Right renal pelvis (tissue), 4 donors: ENCODE measurements around the gene NR2C2. TPM values are rescaled to one million over a fixed set of nuclear protein-coding genes. Genes with fewer than 3 reads are reported as not detected.
A peak's percentile ranks its signal among the peaks of the same experiment; 100 is the strongest.
"Not testable (repeated sequence)": the region's sequence is repeated elsewhere in the genome, so short reads cannot be mapped to it uniquely, and the experiment has no call there.

Source experiments
- DNase-seq, 4 donors: peaks; one replicate each; pipeline ENCODE4 v3.0.0-alpha.2; 2013; ENCODE audit warnings: low read depth in 4 of 4, low spot score in 3 of 4, missing footprints in 1 of 4
- polyA plus RNA-seq, 4 donors: library from polyadenylated mRNA; unstranded; fragments of 120-200 nt; gene quantifications; one replicate each; pipeline ENCODE4 v1.2.1, GENCODE V29; 2013; ENCODE audit not compliant: insufficient read length in 4 of 4

Gene NR2C2
- 10 to 100 TPM; 38.3 to 47.1 (median 41.1) TPM for polyA plus RNA-seq

GRCh38 chr3:14947100-14947885 lies at the start of gene NR2C2:
TSS of gene NR2C2 (plus strand) at chr3:14947583. CDS start at chr3:15003915, 56,332 bp downstream.
- DNase-seq, result peak; percentile 53 to 67 (median 62)

- DNase-seq, result no peak
Measured at GRCh38 chr3:14898929-14899328, 48.5 kb upstream of the NR2C2 start.

GRCh38 chr3:14899993-14900618 lies 47.3 kb upstream of the NR2C2 start:
- DNase-seq, result no peak

GRCh38 chr3:14900881-14901873 lies 46.2 kb upstream of the NR2C2 start:
- no peak for DNase-seq

GRCh38 chr3:14902719-14903118 lies 44.7 kb upstream of the NR2C2 start:
- DNase-seq, result peak in 2 of 4 donors; percentile 46 to 56

GRCh38 chr3:14903501-14903900 lies 43.9 kb upstream of the NR2C2 start:
- not testable (repeated sequence) for DNase-seq

GRCh38 chr3:14905055-14905657 lies 42.2 kb upstream of the NR2C2 start:
- no peak for DNase-seq

- no peak for DNase-seq
Measured at GRCh38 chr3:14906355-14906971, 40.9 kb upstream of the NR2C2 start.

- no peak for DNase-seq
Measured at GRCh38 chr3:14907043-14907966, 40.1 kb upstream of the NR2C2 start.

- no peak for DNase-seq
Measured at GRCh38 chr3:14909250-14909649, 38.1 kb upstream of the NR2C2 start.

GRCh38 chr3:14911651-14912050 lies 35.7 kb upstream of the NR2C2 start:
- DNase-seq, result no peak

- no peak for DNase-seq
Measured at GRCh38 chr3:14913071-14913925, 34.1 kb upstream of the NR2C2 start.

- DNase-seq, result no peak
Measured at GRCh38 chr3:14913926-14914778, 33.2 kb upstream of the NR2C2 start.

GRCh38 chr3:14914779-14915117 lies 32.6 kb upstream of the NR2C2 start:
- DNase-seq, result no peak

GRCh38 chr3:14915636-14916222 lies 31.7 kb upstream of the NR2C2 start:
- no peak for DNase-seq

GRCh38 chr3:14918356-14918860 lies 29.0 kb upstream of the NR2C2 start:
- DNase-seq, result no peak

GRCh38 chr3:14920536-14920935 lies 26.8 kb upstream of the NR2C2 start:
- DNase-seq, result no peak
